HepG2 (cell line): ENCODE measurements around the gene SMURF2.
"Not testable (repeated sequence)": the region's sequence is repeated elsewhere in the genome, so short reads cannot be mapped to it uniquely, and the experiment has no call there.

Experiments
- BHLHE40 ChIP-seq: IDR thresholded peaks from 2 replicates; pipeline ENCODE4 v1.6.1; 2011; ENCODE audit warnings: low read length, improper control_type of control experiment
- CEBPB ChIP-seq: IDR thresholded peaks from 2 replicates; pipeline ENCODE4 v1.6.1; 2011; ENCODE audit warnings: low read depth, low read length, improper control_type of control experiment, borderline replicate concordance
- CEBPG ChIP-seq: IDR thresholded peaks from 2 replicates; pipeline ENCODE4 v1.6.1; 2016
- MXI1 ChIP-seq: IDR thresholded peaks from 3 replicates; pipeline ENCODE4 v1.6.1; 2012; ENCODE audit warnings: low read depth, low read length, inconsistent platforms, borderline replicate concordance
- PAWR ChIP-seq: sonication (generic); formaldehyde crosslinking; IDR thresholded peaks from 2 replicates; pipeline ENCODE4 v1.4.0; 2020; ENCODE audit warnings: missing genetic modification reagents, mild to moderate bottlenecking, borderline replicate concordance
- POLR2AphosphoS5 ChIP-seq: IDR thresholded peaks from 2 replicates; pipeline ENCODE4 v1.6.1; 2012; ENCODE audit warnings: low read depth, low read length
- TF ChIP-seq, protein P1 (sequence below): sonication (generic); formaldehyde crosslinking; IDR thresholded peaks from 2 replicates; pipeline ENCODE4 v1.5.0; 2020; ENCODE audit warnings: mild to moderate bottlenecking, missing genetic modification reagents, moderate library complexity

DNA sequence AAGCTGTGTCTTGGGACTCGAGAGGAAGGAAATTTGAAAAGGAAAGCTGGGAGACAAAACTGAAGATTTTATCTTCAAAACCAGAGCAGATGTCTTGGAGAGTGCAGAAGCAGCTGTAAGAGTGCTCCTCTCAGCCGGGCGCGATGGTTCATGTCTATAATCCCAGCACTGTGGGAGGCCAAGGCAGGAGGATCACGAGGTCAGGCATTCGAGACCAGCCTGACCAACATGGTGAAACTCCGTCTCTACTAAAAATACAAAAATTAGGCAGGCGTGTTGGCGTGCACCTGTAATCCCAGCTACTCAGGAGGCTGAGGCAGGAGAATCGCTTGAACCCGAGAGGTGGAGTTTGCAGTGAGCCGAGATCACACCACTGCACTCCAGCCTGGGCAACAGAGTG is 57.6 kb downstream of the SMURF2 start:
- TF ChIP-seq, protein P1, sequence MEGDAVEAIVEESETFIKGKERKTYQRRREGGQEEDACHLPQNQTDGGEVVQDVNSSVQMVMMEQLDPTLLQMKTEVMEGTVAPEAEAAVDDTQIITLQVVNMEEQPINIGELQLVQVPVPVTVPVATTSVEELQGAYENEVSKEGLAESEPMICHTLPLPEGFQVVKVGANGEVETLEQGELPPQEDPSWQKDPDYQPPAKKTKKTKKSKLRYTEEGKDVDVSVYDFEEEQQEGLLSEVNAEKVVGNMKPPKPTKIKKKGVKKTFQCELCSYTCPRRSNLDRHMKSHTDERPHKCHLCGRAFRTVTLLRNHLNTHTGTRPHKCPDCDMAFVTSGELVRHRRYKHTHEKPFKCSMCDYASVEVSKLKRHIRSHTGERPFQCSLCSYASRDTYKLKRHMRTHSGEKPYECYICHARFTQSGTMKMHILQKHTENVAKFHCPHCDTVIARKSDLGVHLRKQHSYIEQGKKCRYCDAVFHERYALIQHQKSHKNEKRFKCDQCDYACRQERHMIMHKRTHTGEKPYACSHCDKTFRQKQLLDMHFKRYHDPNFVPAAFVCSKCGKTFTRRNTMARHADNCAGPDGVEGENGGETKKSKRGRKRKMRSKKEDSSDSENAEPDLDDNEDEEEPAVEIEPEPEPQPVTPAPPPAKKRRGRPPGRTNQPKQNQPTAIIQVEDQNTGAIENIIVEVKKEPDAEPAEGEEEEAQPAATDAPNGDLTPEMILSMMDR (CRISPR knock-in tag), result not testable (repeated sequence)
- TF ChIP-seq PAWR (CRISPR knock-in tag); CEBPG; CEBPB; MXI1; POLR2AphosphoS5; BHLHE40: not testable (repeated sequence)
